ENCODE results near the gene ZNF687. TPM values are rescaled to one million over a fixed set of nuclear protein-coding genes. Genes with fewer than 3 reads are reported as not detected.

Gene ZNF687
- total and polyA plus RNA-seq, 2 of the 4 experiments (the other 2 are of a cell fraction), result 5.7 to 10.8 TPM

DNA sequence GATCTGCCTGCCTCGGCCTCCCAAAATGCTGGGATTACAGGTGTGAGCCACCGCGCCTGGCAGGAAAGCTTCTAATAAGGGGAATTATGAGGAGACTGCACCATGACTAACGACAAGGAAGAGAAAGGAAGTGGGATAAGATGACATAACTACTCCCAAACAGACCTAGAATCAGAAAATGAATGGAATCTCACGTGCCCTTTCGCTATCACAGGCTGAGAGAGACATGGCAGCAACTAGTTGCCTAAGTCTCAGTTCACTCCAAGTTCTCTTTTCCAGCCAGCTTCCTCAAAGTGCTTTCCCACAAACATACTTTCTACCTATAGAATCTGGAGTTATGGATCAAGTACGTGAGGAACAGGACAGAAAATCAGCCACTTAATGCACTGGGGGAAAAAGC is 43.1 kb downstream of the ZNF687 start:
- H3K4ac ChIP-seq (ENCODE audit: low read depth, low read length), result peak overlapping the region; percentile 8
- H3K23ac ChIP-seq (ENCODE audit: low read depth, low read length), result peak overlapping the region; percentile 3; the same call in 1 of the 2 replicates
- H2BK15ac ChIP-seq (ENCODE audit: low read depth, low read length), result no peak overlapping the region
- H2BK120ac ChIP-seq (ENCODE audit: low read depth, low read length), result peak overlapping the region; percentile 45; the same call in 1 of the 2 replicates
- H3K79me1 ChIP-seq (ENCODE audit: low read depth in 1 of 2, low read length in 2 of 2), result peaks cover 24 to 62% of the 10 kb centered on the region in 2 experiments
- H3K27me3 ChIP-seq (ENCODE audit: control insufficient read depth, insufficient read depth, low read length), result no peaks in the 10 kb centered on the region
- ATAC-seq (ENCODE audit: low read depth), result no peak
- no peak overlapping the region for H3K9ac ChIP-seq (ENCODE audit: low read depth, low read length)
- intact Hi-C loops (cut with micrococcal nuclease) (loop anchor here (10.0 kb wide), 1 partner anchor 220 kb away; the partner anchor contains the start of gene TUFT1), dilution Hi-C loops (cut with HindIII; ENCODE audit: low sequenced_read_pairs, unreplicated experiment) (no loop called here), in situ Hi-C loops (cut with MboI; ENCODE audit: low sequenced_read_pairs) (no loop called here)
- H3K18ac ChIP-seq (ENCODE audit: low read depth, low read length), result no peak overlapping the region
- peak overlapping the region; percentile 92 for H2BK5ac ChIP-seq (ENCODE audit: low read depth, low read length, poor library complexity, severe bottlenecking)
- CTCF ChIA-PET, result interaction anchor here (1.8 kb wide), 1 partner anchor 16 kb away, joined by 9 read pairs; no protein-coding TSS in a partner anchor
- POLR2A ChIA-PET (ENCODE audit: unreplicated experiment), result interaction anchor here (0.6 to 1.6 kb wide), 3 partner anchors 14 to 404 kb away, joined by 3 to 4 read pairs (median 3); partner anchors contain the start of gene ZNF687
- peak; percentile 22 for DNase-seq
- H3K4me1 ChIP-seq (ENCODE audit: control insufficient read depth, insufficient read depth, low read length), result peaks cover 9% of the 10 kb centered on the region
- peaks cover 21% of the 10 kb centered on the region for H4K20me1 ChIP-seq (ENCODE audit: insufficient read depth, low read length)
- H3K4me2 ChIP-seq (ENCODE audit: low read depth, low read length), result peak overlapping the region; percentile 69
- H2AFZ ChIP-seq (replicated peaks; ENCODE audit: low read length, poor library complexity), result no peak overlapping the region
- no peak overlapping the region for H4K5ac ChIP-seq (ENCODE audit: low read depth, low read length)
- 0 out of 2 replicates have a peak overlapping the region, but pooled peaks have one; percentile 17 for H2AK5ac ChIP-seq (ENCODE audit: low read depth, low read length)
- peak overlapping the region; percentile 8 for H3K27ac ChIP-seq (ENCODE audit: insufficient read depth, low read length)
- H4K91ac ChIP-seq (ENCODE audit: insufficient read depth, low read depth, low read length), result no peak overlapping the region; the same call in 1 of the 2 replicates
- peak overlapping the region; percentile 39; the same call in 1 of the 2 replicates for H3K56ac ChIP-seq (ENCODE audit: extremely low read depth, insufficient read depth, low read length)
- WGBS, 2 experiments (ENCODE audit: extremely low coverage in 2 of 2, insufficient read length in 1 of 2), result no CpG with 5 or more reads among the region's 7 CpGs
- no peak overlapping the region for H3K4me3 ChIP-seq (ENCODE audit: insufficient read depth, low read depth, low read length)
- H2AK9ac ChIP-seq (replicated peaks; ENCODE audit: low read depth, low read length, poor library complexity), result peak overlapping the region; percentile 22
- peak overlapping the region; percentile 72 for H3K14ac ChIP-seq (replicated peaks; ENCODE audit: low read depth, low read length)
- H4K8ac ChIP-seq (ENCODE audit: low read depth in 2 of 2, low read length in 2 of 2), result 0 out of 4 replicates have a peak overlapping the region, but pooled peaks of 1 of the 2 experiments have one; percentile 22
- TF ChIP-seq BHLHE40 (IDR thresholded peaks at IDR 0.05; ENCODE audit: low read depth, low read length), result peak; percentile 60; the same call in 1 of the 2 replicates
- no peak for TF ChIP-seq CHD1 (IDR thresholded peaks at IDR 0.05; ENCODE audit: low read depth, low read length)
- H2BK20ac ChIP-seq (ENCODE audit: low read depth, low read length), result no peak overlapping the region
- no TSS peak for BruUV-seq (replicated peaks)
- H3K9me3 ChIP-seq (ENCODE audit: control insufficient read depth, insufficient read depth, low read length), result no peaks in the 10 kb centered on the region
- peaks cover 20% of the 10 kb centered on the region for H3K36me3 ChIP-seq (ENCODE audit: control insufficient read depth, insufficient read depth, low read length)
- H3K9me1 ChIP-seq (ENCODE audit: insufficient read depth, low read length), result peaks cover 12% of the 10 kb centered on the region

All from IMR-90 (cell line).